Fibroblast of villous mesenchyme (primary cell): ENCODE measurements around the gene KCP. TPM values are rescaled to one million over a fixed set of nuclear protein-coding genes. Genes with fewer than 3 reads are reported as not detected.

Experiments
- DNase-seq: peaks from one replicate; pipeline ENCODE4 v3.0.0-alpha.2; 2010; ENCODE audit warnings: low read depth
- H3K4me3 ChIP-seq: 2 replicates; pipeline ENCODE4 v1.5.1; 2011; ENCODE audit warnings: low read depth, mild to moderate bottlenecking, low read length
- CTCF ChIP-seq: IDR thresholded peaks from 2 replicates; pipeline ENCODE4 v1.5.1; 2012; ENCODE audit warnings: low read depth, mild to moderate bottlenecking, low read length; ENCODE audit not compliant: insufficient read depth
- total RNA-seq: library from RNA; depleted of rRNA; stranded (reverse); fragments of >200 nt; gene quantifications from 2 replicates; pipeline ENCODE4 v1.2.3, GENCODE V29; 2012

KCP gene
- total RNA-seq, 1 donor = not detected

- no peak overlapping the region for H3K4me3 ChIP-seq
- DNase-seq = no peak
- TF ChIP-seq CTCF = no peak
Observed at GRCh38 chr7:128894101-128894440, 16.4 kb downstream of the KCP start.

GRCh38 chr7:128893251-128894100 lies 17.0 kb downstream of the KCP start:
- TF ChIP-seq CTCF = no peak
- no peak for DNase-seq
- H3K4me3 ChIP-seq = no peak overlapping the region

- no peak overlapping the region for H3K4me3 ChIP-seq
- no peak for TF ChIP-seq CTCF
- no peak for DNase-seq
Observed at GRCh38 chr7:128892521-128893250, 17.8 kb downstream of the KCP start.

GRCh38 chr7:128891942-128892269 lies 18.6 kb downstream of the KCP start:
- DNase-seq = no peak
- no peak for TF ChIP-seq CTCF
- no peak overlapping the region for H3K4me3 ChIP-seq

- no peak for TF ChIP-seq CTCF
- no peak overlapping the region for H3K4me3 ChIP-seq
- DNase-seq = no peak
Observed at GRCh38 chr7:128891110-128891941, 19.2 kb downstream of the KCP start.

GRCh38 chr7:128890306-128891109 lies 20.0 kb downstream of the KCP start:
- no peak overlapping the region for H3K4me3 ChIP-seq
- TF ChIP-seq CTCF = no peak
- DNase-seq = no peak
